RKO (cell line): ENCODE results near the gene SGCE.
A peak's percentile ranks its signal among the peaks of the same experiment; 100 is the strongest.

Source experiments
- DNase-seq: peaks from one replicate; pipeline ENCODE4 v3.0.0-alpha.2; 2016; ENCODE audit warnings: low spot score

Gene SGCE

GRCh38 chr7:94658826-94659225 is 2.9 kb upstream of the SGCE start:
- no peak for DNase-seq

GRCh38 chr7:94657771-94658693 is 2.1 kb upstream of the SGCE start:
- DNase-seq: peak; percentile 90

GRCh38 chr7:94656925-94657731 is 1.2 kb upstream of the SGCE start:
- no peak for DNase-seq

GRCh38 chr7:94656658-94656924 is 658 bp upstream of the SGCE start:
- no peak for DNase-seq

GRCh38 chr7:94655126-94655847 is 646 bp downstream of the SGCE start:
- no peak for DNase-seq

GRCh38 chr7:94654783-94655125 is 1.2 kb downstream of the SGCE start:
- no peak for DNase-seq

GRCh38 chr7:94650147-94651051 is 5.5 kb downstream of the SGCE start:
- DNase-seq: no peak

- DNase-seq: no peak
Measured at GRCh38 chr7:94649450-94649849, 6.5 kb downstream of the SGCE start.

GRCh38 chr7:94648731-94649130 is 7.2 kb downstream of the SGCE start:
- DNase-seq: no peak

- DNase-seq: no peak
Measured at GRCh38 chr7:94647295-94647694, 8.6 kb downstream of the SGCE start.

- no peak for DNase-seq
Measured at GRCh38 chr7:94643771-94644545, 12.0 kb downstream of the SGCE start.

GRCh38 chr7:94642838-94643653 is 12.9 kb downstream of the SGCE start:
- DNase-seq: no peak

GRCh38 chr7:94639384-94639783 is 16.5 kb downstream of the SGCE start:
- DNase-seq: no peak

- no peak for DNase-seq
Measured at GRCh38 chr7:94635687-94636086, 20.2 kb downstream of the SGCE start.

GRCh38 chr7:94634502-94634901 is 21.4 kb downstream of the SGCE start:
- no peak for DNase-seq

- no peak for DNase-seq
Measured at GRCh38 chr7:94633687-94634086, 22.2 kb downstream of the SGCE start.

GRCh38 chr7:94633014-94633341 is 23.0 kb downstream of the SGCE start:
- no peak for DNase-seq

- peak; percentile 76 for DNase-seq
Measured at GRCh38 chr7:94632338-94633013, 23.5 kb downstream of the SGCE start.

GRCh38 chr7:94630855-94631254 is 25.1 kb downstream of the SGCE start:
- DNase-seq: no peak

- DNase-seq: no peak
Measured at GRCh38 chr7:94623820-94624219, 32.1 kb downstream of the SGCE start.
